HG02759 (cell line): ENCODE data around the gene NOTUM.

Experiments used
- ATAC-seq: cut with Tn5 transposase; IDR thresholded peaks from one replicate; pipeline ENCODE4 v1.9.1; 2021; ENCODE audit warnings: mild to moderate bottlenecking, moderate library complexity; ENCODE audit not compliant: unreplicated experiment

Gene NOTUM

GRCh38 chr17:81978524-81979298 lies 17.7 kb upstream of the NOTUM start:
- no peak for ATAC-seq

DNA sequence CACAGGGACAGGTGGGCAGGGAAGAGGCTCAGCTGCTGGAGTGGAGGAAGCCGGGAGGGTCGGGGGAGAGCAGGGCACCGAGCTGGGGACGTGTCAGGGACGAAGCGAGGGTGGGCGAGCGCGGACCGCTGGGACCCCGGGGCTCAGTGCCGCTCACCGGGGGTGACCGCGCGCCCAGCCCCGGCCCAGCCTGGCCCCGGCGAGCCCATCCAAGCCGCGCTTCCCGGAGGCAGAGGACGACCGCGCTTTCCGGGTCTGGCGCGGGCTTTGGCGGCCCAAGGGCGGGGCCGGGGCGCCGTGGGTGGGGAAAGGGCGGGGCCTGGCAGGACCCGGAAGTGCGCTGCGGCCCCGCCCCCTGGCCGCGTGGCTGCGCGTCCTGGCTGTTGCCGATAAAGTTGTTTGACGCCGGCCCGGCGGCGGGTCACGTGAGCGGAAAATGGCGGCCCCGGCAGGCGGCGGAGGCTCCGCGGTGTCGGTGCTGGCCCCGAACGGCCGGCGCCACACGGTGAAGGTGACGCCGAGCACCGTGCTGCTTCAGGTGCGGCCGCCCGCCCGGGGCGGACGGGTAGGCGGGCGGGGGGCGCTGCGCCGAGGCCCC lies 16.3 kb upstream of the NOTUM start, which contains the start of gene ASPSCR1:
TSS of gene ASPSCR1 (plus strand) at position 419 of the 598 bp plus-strand sequence. CDS start at position 437, 18 bp downstream.
- ATAC-seq, result peak; percentile 88

GRCh38 chr17:81976332-81977210 lies 15.6 kb upstream of the NOTUM start:
- ATAC-seq, result peak; percentile 2

GRCh38 chr17:81973432-81973831 lies 12.4 kb upstream of the NOTUM start:
- no peak for ATAC-seq

- no peak for ATAC-seq
Measured at GRCh38 chr17:81968850-81969812, 8.1 kb upstream of the NOTUM start.

GRCh38 chr17:81968396-81968745 lies 7.4 kb upstream of the NOTUM start:
- ATAC-seq, result no peak

DNA sequence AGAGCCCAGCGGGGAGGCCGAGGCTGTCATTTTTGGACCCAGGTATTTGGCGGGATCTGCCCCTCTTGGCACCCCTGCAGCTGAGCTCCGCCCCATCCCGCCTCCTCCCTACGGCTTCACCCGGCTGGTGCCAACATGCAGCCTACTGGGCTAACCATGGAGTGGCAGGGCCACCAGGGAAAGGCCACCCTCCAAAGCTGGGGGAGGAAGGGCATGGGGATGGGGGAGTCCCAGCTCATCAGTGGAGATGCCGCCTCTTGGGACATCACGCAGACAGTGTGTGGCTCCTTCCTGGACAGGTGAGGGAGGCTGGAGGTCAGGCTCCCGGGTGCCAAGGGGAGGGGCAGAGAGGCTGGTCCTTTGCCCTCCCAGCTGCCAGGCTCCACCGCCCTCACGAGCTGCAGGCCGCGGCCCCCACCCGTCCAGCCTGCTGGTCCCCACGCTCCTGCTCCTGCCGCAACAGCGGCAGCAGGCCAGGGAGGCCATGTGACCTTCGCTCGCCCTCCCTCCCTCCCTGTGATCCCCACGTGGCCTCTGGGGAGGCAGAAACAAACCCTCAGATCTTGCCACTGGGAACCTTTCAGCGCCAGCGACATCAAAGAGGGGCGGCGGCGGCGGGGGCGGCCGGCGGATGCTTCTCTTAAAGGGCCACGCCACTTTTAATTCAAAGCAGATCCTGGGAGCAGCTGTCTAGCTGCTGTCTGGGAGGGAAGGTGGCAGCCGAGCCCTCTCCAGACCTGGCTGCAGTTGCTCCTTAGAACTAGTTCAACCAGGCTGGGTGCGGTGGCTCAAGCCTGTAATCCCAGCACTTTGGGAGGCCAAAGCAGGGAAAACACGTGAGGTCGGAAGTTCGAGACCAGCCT lies 6.8 kb upstream of the NOTUM start:
- peak; percentile 52 for ATAC-seq

DNA sequence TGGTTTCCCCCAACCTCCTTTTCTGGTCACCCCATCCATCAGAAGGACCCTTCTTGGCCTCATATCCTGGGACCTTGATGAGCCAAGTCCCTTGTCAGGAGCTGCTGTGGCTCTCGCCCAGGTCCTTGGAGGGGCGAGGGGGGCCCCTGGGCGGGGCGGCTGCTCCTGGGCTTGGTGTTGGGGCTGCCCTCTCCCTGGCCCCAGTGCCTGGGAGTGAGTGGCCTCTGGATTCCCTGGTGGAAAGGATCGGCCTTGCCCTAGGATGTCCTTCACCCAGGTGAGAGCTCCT lies 6.2 kb upstream of the NOTUM start:
- ATAC-seq, result no peak

DNA sequence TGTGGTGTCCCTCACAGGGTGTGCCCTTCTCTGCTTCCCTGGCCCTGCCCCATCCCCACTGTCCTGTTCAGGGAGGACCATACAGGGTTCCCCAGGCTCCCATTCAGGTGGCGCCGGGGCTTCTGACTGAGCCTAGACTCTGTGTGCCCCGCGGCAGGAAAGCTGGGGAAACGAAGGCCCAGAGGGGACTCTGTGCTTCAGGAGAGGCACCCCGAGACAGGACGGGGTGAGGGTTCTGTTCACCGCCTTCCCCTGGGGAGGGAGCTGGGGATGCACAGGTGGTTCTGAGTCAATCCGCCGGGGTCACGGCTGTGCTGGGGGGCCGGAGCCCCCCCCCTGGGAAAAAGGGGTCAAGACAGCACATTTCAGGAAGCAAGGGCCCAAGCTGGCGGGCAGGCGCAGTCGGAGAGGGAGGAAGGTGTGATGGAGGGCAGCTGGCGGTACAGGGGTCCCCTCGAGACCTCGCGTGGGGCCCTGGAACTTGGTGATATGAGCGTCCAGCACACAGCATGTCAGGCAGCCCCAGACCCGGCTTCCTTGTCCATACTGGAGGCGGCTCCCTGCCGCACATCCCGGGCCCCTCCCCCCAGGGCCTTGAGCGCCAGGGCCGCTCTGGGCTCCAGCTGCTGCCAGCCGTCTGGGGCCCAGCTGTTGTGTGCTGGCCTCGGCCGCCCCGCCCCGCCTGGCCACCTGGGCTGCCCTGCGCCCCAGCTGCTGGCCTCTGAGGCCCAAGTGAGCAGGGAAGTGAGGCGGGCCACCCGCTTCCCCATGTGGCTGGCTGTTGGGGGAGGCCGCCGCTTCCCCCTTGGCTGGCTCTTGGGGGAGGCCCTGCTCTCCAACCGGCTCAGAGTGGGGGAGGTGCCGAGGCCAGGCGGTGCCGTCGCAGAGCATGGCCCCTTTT lies 5.6 kb upstream of the NOTUM start:
- no peak for ATAC-seq

DNA sequence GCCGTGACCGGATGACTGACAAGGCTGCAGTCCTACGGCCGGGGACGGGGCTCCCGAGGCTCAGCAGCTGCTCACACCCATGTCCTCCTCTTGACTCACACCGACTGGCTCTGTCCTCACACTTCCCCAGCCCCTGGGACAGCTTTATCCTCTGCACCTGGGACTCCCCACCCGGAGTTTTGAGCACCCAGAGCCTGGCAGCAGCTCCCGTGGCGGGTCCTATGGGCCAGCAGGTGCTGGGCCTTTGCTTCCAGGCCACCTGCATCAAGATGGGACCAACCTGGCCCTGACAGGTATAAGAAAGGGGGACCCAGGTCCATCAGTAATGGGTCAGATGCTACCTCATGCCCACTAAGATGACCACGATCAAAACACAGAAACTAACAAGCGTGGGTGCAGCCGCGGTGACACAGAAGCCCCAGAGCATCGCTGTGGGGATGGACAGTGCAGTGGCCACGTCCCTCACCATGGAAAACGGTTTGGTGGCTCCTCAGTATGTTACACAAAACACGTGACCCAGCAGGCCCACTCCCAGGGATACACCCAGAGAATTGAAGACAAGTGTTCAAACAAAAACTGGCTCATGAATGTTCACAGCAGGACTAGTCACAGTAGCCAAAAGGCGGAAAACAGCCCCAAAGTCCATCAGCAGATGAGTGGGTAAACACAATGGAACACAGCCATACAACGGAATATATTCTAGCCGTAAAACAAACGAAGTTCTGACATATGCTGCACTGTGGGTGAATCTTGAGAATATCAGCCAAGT lies 3.3 kb upstream of the NOTUM start:
- no peak for ATAC-seq

DNA sequence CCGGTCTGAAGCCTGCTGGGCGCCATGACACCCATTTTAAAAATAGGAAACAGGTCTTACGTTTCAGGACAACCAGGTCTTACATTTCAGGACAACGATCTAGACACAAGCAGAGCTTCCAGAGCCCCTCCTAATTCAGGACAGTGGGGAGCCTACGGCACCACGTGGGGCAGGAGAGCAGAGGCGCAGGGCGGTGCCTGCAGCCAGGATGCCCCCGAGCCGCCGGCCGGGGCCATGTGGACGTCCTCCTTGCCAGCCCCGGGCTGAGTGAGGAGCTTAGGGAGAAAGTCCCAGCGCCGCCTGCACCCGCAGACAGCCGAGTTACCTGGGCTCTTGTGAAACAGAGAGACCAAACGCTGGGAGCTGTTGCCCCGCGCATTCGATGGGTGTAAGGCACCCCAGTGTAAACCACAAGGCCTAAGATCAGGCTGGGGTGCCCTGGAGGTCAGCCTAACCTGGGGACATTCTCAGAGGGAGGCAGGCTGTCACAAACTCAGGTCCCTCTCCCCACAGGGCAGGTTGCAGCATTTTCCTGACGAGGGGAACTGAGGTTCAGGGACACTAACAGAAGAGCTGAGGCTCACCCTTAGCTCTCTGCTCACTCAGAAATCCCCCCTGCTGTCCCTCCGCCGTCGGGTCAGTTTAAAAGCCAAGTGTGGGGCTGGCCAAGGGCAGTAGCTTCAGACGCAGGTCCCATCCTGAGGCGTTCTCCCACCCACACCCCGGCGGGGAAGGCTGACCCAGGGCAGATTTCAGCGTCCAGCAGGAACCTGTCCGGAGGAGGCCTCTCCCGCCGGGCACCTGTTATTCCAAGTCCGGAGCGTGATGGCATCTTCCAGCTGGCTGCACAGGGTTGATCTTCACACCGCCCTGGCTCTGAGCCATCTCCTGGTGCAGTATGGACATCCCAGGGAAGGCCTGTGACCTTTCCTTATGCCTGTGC lies 1.8 kb upstream of the NOTUM start:
- ATAC-seq, result no peak

DNA sequence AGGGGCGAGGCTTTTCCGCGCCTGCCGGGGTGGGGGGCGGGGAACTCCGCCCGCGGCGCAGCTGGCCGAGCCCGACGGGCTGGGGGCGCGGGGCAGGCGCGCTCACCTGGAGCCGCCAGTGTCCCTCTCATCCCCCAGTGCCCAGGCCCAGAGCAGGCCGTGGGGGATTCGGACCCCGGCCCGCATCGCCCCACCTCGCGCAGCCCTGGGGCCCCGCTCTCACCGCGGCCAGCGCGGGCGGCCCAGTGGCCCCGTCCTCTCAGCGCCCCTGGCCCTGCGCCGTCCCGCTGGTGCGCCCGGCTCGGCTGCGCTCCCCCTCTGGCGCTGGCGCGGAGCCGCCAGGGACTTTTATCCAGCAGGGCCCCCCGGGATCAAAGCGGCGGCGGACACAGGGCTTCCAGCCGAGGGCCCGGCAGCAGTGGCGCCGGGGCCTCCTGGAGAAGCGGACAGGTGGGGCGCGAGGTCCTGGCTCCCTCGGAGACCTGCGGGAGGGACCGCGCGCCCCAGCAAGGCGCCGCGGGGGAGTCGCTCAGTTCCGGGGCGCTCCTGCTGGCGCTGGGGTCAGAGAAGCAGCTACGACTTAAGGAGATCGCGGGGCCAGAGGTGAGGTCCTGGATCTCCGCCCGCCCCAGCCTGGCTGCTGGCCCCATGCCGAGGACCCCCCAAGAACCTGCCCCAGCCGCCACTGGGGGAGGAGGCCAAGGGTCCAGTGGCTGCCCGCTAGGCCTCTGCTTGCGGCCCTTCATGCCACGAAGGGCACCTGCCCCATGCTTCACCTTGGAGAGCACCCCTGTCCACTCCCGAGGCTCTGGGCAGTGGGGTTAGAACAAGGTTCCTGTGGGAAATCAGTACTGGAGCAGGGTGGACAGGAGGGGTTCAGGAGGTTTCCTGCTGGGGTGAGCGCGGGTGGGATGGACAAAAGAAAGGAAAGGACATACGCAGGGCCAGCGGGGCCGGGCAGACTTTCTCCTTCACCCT lies 823 bp upstream of the NOTUM start:
- no peak for ATAC-seq

DNA sequence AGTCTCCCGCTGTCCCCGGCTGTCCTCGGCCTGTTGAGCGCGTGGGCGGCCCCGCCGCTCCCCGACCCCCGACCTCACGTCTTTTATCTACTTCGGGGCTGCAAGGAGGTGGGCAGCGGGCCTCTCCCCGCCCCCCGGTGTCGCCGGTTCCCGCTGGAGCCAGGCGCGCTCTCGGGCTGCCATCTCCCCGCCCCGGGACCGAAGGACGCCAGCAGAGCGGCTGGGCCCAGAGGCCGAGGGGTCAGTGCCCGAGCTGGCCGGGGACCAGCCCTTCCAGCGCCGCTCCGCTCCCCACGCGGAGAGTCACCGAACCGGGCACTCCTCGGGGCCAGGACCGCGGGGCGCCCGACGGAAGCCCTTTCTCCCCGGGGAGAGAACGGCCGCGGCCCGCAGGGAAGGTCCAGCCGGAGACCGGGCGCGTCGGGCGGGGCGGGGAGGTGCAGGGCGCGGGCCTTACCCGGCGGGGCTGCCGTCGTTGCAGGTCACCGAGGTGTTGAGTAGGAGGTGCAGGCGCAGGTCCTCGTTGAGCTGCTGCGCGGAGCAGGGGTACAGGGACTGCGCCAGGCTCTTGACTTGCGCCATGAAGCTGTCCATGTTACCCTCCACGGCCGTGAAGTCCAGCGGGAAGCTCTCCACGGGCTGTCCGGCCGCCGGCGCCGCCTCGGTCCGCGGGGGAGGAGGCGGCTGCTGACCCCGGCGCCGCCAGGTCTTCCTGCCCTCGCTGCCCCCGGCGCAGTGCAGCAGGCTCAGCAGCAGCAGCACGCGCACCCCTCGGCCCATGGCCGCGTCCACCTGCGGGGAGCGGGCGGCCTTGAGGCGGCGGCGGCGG lies 643 bp downstream of the NOTUM start:
- no peak for ATAC-seq

- peak; percentile 72 for ATAC-seq
Measured at GRCh38 chr17:81959362-81960129, 1.4 kb downstream of the NOTUM start.
